Activated gamma-delta T cell treated with anti-CD3 and anti-CD28 coated beads, Interleukin-2, amount 50 U/mL, for 16 hours (primary cell): Measurements from ENCODE around the gene SIRPB2.

Source experiments
- DNase-seq: peaks from one replicate; pipeline ENCODE4 v3.0.0-alpha.2; 2020; ENCODE audit warnings: low read depth

The SIRPB2 gene

DNA sequence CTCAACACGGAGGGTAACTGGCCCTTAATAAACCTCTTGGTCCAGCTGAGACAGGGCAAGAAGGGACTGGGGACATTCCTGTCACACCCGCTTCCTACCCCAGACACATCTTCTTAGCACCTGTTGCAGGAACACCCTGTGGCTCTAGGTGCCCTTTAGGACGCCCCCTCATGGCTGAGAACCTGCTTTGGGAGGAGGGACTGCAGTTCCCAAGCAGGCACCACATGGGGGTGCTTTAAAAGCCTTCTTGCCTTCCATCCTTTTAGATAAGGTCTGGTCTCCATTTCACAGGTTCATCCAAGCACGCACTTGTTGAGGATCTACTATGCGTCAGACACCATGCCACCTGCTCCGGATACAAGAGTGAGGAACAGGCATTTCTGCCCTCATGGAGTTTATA lies 51.2 kb downstream of the SIRPB2 start:
- no peak for DNase-seq

DNA sequence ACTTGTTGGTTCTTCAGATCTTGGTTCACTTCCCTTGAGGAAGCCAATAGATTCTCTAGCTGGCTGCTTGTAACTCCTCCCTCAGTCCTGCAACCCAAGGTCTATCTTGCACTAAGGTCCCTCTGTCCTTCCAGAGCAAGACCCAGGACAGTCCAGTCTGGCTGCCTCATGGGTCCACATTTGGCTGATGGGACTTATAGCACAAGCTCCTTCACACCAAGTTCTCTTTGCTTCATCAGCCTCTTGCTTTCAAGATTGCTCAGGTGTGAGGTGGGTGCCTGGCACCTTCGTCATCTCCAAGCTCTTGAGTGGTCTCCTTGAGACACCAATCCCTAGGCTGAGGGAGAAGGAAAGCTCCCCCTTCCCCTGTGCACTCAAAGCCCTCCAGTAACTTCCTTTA lies 52.9 kb downstream of the SIRPB2 start:
- DNase-seq: no peak

DNA sequence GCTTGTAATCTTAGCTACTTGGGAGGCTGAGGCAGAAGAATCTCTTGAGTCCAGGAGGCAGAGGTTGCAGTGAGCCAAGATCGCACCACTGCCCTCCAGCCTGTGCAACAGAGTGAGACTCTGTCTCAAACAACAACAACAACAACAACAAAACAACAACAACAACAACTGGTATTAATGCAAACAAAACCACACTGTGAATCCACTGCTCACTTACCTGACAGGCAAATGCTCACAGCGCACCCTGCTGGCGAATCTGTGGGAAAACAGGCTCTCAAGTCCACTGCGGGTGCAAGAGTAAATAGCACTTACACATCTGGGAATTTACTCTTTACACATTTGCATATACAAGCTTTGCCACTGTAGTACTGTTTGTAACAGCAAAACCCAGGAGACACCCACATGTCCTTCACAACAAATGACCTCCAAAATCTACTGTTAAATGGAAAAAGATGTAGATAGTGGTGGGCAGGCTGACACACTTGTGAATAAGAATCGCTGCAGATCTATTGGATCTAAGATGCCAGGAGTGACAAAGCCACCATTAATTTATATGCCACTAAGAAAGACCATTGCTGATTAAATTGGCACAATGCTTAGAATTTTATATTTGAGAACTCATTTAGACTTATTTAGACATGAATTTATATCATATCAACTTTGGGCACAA lies 53.9 kb downstream of the SIRPB2 start:
- DNase-seq: peak; percentile 68

DNA sequence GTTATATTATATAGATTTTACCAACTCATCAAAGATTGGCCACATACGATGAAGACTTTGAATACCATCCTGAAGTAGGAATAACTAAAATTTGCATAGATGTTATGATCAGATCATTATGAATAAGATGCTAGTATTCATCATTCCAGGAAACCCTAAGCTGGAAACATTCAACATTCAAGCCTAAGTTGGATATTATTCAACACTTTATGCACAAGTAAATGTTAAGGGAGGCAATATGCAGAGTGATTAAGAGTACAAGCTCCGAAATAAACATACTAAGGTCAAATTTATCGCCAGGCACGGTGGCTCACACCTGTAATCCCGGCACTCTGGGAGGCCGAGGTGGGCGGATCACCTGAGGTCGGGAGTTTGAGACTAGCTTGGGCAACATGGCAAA lies 55.0 kb downstream of the SIRPB2 start:
- DNase-seq: no peak

DNA sequence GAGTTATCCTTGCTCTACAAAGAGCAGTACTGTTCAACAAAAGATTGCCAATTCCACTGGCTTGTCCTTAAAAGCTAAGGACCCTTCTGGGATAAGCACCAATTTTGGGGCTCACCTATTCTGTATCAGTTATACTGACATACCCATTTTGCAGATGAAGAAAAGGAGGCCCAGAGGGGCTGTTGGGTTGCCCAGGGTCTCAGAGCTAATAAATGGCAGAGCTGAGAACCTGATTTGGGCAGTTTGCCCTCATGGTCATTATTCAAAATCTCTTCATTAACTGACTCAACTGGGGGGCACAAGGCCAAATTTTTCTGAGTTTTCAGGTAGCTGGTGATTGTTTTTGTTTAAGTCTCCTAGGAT lies 55.9 kb downstream of the SIRPB2 start:
- DNase-seq: no peak

DNA sequence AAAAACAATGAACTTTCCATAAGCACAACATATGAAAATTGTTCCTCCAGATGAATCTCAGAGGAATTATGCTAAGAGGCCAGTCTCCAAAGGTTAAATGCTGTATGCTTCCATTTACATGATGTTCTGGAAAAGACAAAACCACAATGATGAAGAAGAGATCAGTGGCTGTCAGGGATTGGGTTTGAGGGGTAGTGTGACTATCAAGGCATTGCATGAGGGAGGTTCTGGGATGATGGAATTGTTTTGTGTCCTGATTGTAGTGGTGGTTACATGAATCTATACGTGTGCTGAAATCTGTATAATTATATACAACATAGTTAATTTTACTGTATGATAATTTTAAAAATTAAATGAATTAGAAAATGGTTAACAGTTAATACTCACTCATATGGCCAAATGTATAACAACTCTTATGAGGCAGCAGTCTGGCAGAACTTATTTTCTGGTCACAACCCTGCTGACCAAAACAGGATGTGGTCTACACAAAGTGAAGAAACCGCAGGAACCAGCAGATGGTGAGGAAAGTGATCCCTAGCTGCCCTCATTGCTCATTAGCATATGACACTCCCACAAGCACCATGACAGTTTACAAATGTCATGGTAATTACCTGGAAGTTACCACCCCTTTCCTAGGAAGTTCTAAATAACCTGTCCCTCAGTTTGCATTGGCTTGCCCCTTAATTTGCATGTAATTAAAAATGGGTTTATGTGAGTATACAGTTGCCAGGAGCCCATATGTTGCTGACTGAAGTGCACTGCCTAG lies 56.5 kb downstream of the SIRPB2 start:
- peak; percentile 35 for DNase-seq

DNA sequence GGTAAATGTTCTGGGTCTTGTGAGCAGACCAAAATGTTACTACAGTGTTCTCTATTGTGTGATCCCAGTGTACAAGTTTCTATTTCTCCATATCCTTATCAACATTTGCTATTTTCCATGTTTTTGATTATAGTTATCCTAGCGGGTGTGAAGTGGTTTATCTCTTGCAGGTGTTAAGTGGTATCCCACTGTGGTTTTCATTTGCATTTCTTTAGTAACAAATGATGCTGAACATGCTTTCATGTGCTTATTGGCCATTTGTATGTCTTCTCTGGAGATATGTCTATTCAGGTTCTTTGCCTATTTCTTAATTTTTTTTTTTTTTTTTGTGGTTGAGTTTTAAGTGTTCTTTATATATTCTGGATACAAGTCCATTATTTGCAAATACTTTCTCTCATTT lies 60.1 kb downstream of the SIRPB2 start:
- no peak for DNase-seq

DNA sequence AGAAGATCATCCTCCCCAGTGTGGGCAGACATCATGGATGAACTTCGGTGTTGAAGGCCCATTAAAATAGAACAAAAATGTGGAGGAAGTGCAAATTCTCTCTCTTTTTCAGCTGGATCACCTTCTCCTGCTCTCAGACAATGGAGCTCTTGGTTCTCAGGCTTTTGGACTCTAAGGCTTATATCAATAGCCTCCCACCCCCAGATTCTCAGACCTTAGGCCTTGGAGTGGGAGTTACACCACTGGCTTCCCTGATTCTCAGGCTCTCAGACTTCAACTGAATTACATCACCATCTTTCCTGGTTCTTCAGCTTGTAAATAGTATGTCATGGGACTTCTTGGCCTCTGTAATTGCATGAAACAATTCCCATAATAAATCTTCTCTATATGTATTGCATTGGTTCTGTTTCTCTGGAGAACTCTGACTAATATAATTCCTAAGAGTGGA lies 61.2 kb downstream of the SIRPB2 start:
- DNase-seq: no peak

DNA sequence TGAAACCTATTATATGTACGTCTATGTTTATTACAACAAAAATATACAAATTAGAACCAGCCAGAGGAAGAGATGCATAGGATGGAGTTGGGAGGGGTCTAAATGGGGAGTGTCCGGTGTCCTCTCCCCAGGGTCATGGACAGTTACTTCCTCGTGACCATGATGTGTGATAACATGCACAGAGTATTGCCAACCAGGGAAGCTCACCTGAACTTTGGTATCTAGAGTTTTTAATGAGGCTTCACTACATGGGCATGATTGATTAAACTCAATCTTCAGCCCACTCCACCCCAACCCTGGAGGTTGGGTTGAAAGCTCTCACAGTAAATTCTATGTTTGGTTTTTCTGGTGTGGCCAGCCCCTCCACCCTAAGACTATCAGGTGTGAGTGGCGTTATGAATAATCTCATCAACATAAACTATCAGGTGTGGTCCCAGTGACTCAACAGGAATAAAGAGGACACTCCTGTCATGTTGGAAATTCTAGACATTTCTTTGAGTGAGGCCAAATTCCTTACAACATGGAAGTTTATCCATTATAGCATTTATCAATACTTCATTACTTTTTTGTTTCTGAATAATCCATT lies 62.0 kb downstream of the SIRPB2 start:
- DNase-seq: no peak

DNA sequence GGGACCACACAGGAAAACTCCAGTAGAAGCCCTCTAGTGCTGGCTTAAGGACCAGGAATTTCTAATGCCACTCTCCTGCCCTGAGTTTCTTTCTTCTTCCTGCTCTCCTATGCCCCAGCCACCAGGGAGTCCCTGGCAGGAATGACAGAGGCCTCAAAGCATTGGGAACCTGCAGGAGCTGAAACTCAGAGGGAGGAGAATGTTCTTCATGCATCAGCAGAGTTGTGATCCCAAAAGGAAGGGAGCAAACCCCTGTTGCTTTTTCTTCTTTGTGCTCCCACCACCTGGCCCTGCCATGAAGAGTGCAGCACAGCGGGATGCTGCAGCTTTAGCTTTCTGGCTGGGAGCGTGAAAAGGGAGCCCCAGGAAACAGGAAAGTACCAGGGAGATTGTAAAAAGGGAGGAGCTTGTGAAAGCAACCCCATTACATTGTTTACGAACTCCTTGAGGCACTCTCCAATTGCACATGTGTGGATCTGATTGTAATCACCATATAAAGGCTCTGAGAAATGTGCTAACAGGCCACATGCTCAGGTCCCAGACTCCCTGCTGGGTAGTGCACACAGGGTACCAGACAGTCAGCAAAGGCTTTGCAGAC lies 63.7 kb downstream of the SIRPB2 start:
- no peak for DNase-seq

DNA sequence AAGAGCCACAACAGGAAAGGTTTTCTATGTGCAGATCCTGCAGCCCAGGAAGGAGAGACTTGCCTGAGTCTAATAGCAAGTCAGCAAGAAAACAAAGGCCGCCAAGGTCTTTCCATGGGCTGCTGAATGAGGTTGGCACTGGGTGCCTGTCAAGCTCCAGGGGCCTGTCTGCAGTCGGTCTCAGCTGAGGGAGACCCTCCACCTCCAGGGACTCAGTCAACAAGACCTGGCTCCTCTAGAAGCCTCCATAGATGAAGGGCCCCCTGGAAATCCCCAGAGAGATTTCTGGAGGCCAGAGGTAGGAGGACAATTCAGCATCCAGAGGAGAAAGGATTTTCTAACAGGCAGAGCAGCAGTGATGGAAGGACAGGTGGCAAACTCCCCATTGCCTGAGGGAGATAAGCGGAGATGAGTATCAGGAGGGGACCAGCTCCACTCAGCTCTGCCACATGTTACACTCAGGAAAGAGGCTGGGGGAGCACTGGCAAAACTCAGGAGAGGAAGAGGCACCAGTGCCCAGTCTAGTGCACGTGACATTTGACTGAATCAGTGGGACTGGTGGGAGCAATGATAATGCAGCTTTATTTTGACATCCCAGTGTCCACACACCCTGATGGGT lies 64.9 kb downstream of the SIRPB2 start:
- no peak for DNase-seq
